H9 (cell line): ENCODE results near the gene ACP3. TPM values are rescaled to one million over a fixed set of nuclear protein-coding genes. Genes with fewer than 3 reads are reported as not detected.

ENCODE experiments used
- DNase-seq: peaks from one replicate; pipeline ENCODE4 v3.0.0-alpha.2; 2017
- H2AFZ ChIP-seq: one replicate; pipeline ENCODE4 v1.6.1; 2013; ENCODE audit warnings: mild to moderate bottlenecking, low read length, control low read depth, moderate library complexity
- H2AK5ac ChIP-seq: 2 replicates; pipeline ENCODE4 v1.6.1; 2013; ENCODE audit warnings: low read length, control low read depth, mixed read lengths; ENCODE audit not compliant: insufficient read length
- H2BK120ac ChIP-seq: one replicate; pipeline ENCODE4 v1.6.1; 2013; ENCODE audit warnings: low read depth, mild to moderate bottlenecking, low read length, control low read depth, inconsistent platforms; ENCODE audit not compliant: poor library complexity, severe bottlenecking
- H2BK12ac ChIP-seq: 2 replicates; pipeline ENCODE4 v1.6.1; 2013; ENCODE audit warnings: low read length, control low read depth, mixed read lengths, low read depth; ENCODE audit not compliant: insufficient read length
- H2BK15ac ChIP-seq: 2 replicates; pipeline ENCODE4 v1.6.1; 2013; ENCODE audit warnings: low read depth, low read length, control low read depth
- H2BK20ac ChIP-seq: one replicate; pipeline ENCODE4 v1.6.1; 2013; ENCODE audit warnings: low read depth, mild to moderate bottlenecking, low read length, control low read depth, inconsistent platforms; ENCODE audit not compliant: poor library complexity, severe bottlenecking
- H2BK5ac ChIP-seq: 2 replicates; pipeline ENCODE4 v1.6.1; 2013; ENCODE audit warnings: low read length, control low read depth, mixed read lengths; ENCODE audit not compliant: insufficient read length
- H3K14ac ChIP-seq: 2 replicates; pipeline ENCODE4 v1.6.1; 2013; ENCODE audit warnings: low read length, control low read depth; ENCODE audit not compliant: insufficient read depth
- H3K18ac ChIP-seq: 2 replicates; pipeline ENCODE4 v1.6.1; 2013; ENCODE audit warnings: low read depth, mild to moderate bottlenecking, mixed read lengths, low read length, control low read depth; ENCODE audit not compliant: insufficient read length
- H3K23ac ChIP-seq: 2 replicates; pipeline ENCODE4 v1.6.1; 2013; ENCODE audit warnings: low read length, control low read depth, mixed read lengths, low read depth; ENCODE audit not compliant: insufficient read length
- H3K23me2 ChIP-seq: 2 replicates; pipeline ENCODE4 v1.6.1; 2013; ENCODE audit warnings: low read depth, mild to moderate bottlenecking, mixed read lengths, low read length, control low read depth; ENCODE audit not compliant: insufficient read length, poor library complexity, severe bottlenecking
- H3K27ac ChIP-seq: 2 replicates; pipeline ENCODE4 v1.5.1; 2013; ENCODE audit warnings: low read length, control low read depth, mixed read lengths, low read depth; ENCODE audit not compliant: insufficient read length
- H3K27me3 ChIP-seq: 2 replicates; pipeline ENCODE4 v1.6.1; 2013; ENCODE audit warnings: low read length, control low read depth, inconsistent platforms; ENCODE audit not compliant: insufficient read depth
- H3K4ac ChIP-seq: 2 replicates; pipeline ENCODE4 v1.6.1; 2013; ENCODE audit warnings: low read depth, mild to moderate bottlenecking, control low read depth, inconsistent platforms, low read length, moderate library complexity
- H3K4me1 ChIP-seq: 2 replicates; pipeline ENCODE4 v1.6.1; 2013; ENCODE audit warnings: low read length, control low read depth, inconsistent platforms; ENCODE audit not compliant: insufficient read depth
- H3K4me2 ChIP-seq: 2 replicates; pipeline ENCODE4 v1.6.1; 2013; ENCODE audit warnings: low read length, control low read depth, mixed read lengths; ENCODE audit not compliant: insufficient read length, insufficient read depth
- H3K56ac ChIP-seq: 2 replicates; pipeline ENCODE4 v1.6.1; 2013; ENCODE audit warnings: low read depth, mild to moderate bottlenecking, mixed read lengths, low read length, control low read depth; ENCODE audit not compliant: insufficient read length
- H3K79me1 ChIP-seq: 2 replicates; pipeline ENCODE4 v1.6.1; 2013; ENCODE audit warnings: low read depth, mild to moderate bottlenecking, moderate library complexity, low read length, control low read depth, inconsistent platforms; ENCODE audit not compliant: insufficient read depth, poor library complexity, severe bottlenecking
- H3K79me2 ChIP-seq: 2 replicates; pipeline ENCODE4 v1.6.1; 2013; ENCODE audit warnings: low read length, control low read depth, inconsistent platforms; ENCODE audit not compliant: insufficient read depth
- H3K9ac ChIP-seq: 2 replicates; pipeline ENCODE4 v1.6.1; 2013; ENCODE audit warnings: low read length, control low read depth, mixed read lengths; ENCODE audit not compliant: insufficient read length; ENCODE audit errors: extremely low read depth
- H3K9me3 ChIP-seq: one replicate; pipeline ENCODE4 v1.6.1; 2013; ENCODE audit warnings: low read depth, low read length, inconsistent platforms; ENCODE audit not compliant: control insufficient read depth
- H3T11ph ChIP-seq: one replicate; pipeline ENCODE4 v1.6.1; 2013; ENCODE audit warnings: mild to moderate bottlenecking, low read length, control low read depth, inconsistent platforms
- H4K20me1 ChIP-seq: one replicate; pipeline ENCODE4 v1.6.1; 2013; ENCODE audit not compliant: control insufficient read depth, insufficient read length, insufficient read depth
- H4K5ac ChIP-seq: 2 replicates; pipeline ENCODE4 v1.6.1; 2013; ENCODE audit warnings: low read depth, mild to moderate bottlenecking, mixed read lengths, low read length, control low read depth; ENCODE audit not compliant: insufficient read length
- H4K8ac ChIP-seq: replicated peaks from 2 replicates; pipeline ENCODE4 v1.6.1; 2013; ENCODE audit warnings: low read length, control low read depth, mixed read lengths, low read depth; ENCODE audit not compliant: insufficient read length
- H4K91ac ChIP-seq: 2 replicates; pipeline ENCODE4 v1.6.1; 2013; ENCODE audit warnings: low read depth, mild to moderate bottlenecking, moderate library complexity, mixed read lengths, low read length, control low read depth; ENCODE audit not compliant: insufficient read length
- H3K27ac Mint-ChIP-seq, 3 experiments: 2 replicates in 2 of 3; 3 replicates in 1 of 3; pipeline ENCODE4 v1.8.0; 2020 to 2021; ENCODE audit warnings: mixed read lengths in 3 of 3, mild to moderate bottlenecking in 1 of 3, moderate library complexity in 1 of 3
- H3K27me3 Mint-ChIP-seq: 2 replicates; pipeline ENCODE4 v1.8.0; 2021; ENCODE audit warnings: low read depth, mild to moderate bottlenecking, moderate library complexity, mixed read lengths
- H3K36me3 Mint-ChIP-seq, 3 experiments: 2 replicates in 2 of 3; 3 replicates in 1 of 3; pipeline ENCODE4 v1.8.0; 2020 to 2021; ENCODE audit warnings: low read depth in 3 of 3, mixed read lengths in 3 of 3; ENCODE audit not compliant: insufficient read depth in 1 of 3
- H3K4me1 Mint-ChIP-seq, 2 experiments: 2 replicates each; pipeline ENCODE4 v1.8.0; 2020; ENCODE audit warnings: mixed read lengths in 2 of 2
- H3K4me3 Mint-ChIP-seq, 2 experiments: 2 replicates in 1 of 2; 3 replicates in 1 of 2; pipeline ENCODE4 v1.8.0; 2020 to 2021; ENCODE audit warnings: mild to moderate bottlenecking in 2 of 2, mixed read lengths in 2 of 2, moderate library complexity in 1 of 2
- H3K9me3 Mint-ChIP-seq, 2 experiments: 2 replicates in 1 of 2; 3 replicates in 1 of 2; pipeline ENCODE4 v1.8.0; 2020; ENCODE audit warnings: mild to moderate bottlenecking in 2 of 2, mixed read lengths in 2 of 2, moderate library complexity in 1 of 2
- WGBS: extraction: QIAGEN DNeasy Blood & Tissue Kit; methylation state at CpG from one replicate; pipeline ENCODE4 v1.1.7; 2013; ENCODE audit warnings: missing lambda C conversion rate, low lambda C conversion rate, mixed read lengths; ENCODE audit not compliant: insufficient read length; ENCODE audit errors: extremely low coverage; 5-methylcytosine and 5-hydroxymethylcytosine counted together
- total RNA-seq: library from RNA; stranded (reverse); gene quantifications from 2 replicates; pipeline ENCODE4 v1.2.1, GENCODE V29; 2021
- TF ChIP-seq, protein P1 (sequence below): fragments of 200-600 bp; sonication (generic); conservative IDR thresholded peaks from 3 replicates; pipeline ENCODE4 v1.8.0; 2021; ENCODE audit warnings: antibody characterized with exemption, mild to moderate bottlenecking

The ACP3 gene
- total RNA-seq, 1 experiment from 2014 or later: 0.17 TPM

DNA sequence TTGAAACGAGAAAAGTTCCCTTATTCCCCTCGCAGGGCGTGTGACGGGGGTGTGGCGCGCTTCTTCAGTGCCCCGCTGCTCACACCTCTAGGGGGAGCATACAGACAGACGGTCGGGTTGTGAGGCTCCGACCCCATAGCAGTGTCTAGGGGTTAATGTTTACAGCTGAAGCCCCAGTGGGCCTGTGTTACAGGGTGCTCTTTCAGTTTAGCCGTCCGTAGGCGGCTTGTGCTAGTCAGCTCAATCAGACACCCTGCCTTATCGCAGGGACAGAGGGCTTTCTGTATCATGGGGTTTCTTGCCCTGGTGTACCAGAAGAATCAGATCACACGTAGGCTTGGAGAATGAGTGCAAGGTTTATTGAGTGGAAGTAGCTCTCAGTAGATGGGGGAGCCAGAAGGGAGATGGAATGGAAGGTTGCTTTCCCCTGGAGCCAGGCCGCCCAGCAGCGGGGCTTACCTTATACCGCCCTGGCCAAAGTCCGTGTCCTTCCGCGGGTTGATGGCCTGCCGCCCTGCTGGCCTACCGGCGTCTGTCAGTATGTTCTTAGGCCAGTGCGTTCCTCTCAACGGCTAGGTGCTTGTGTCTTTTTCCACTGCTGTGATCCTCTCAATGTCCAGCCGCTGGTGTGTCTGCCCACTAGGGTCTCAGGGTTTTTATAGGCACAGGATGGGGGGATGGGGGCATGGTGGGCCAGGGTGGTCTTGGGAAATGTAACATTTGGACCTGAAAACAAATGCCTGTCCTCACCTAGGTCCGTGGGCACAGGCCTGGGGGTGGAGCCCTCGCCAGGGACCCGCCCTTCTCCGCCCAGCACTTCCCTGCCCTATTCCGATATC is 32.2 kb upstream of the ACP3 start:
- H3K4me1 ChIP-seq: peaks cover 14% of the 10 kb centered on the region; the same call in 1 of the 2 replicates
- H3K56ac ChIP-seq: no peak overlapping the region
- H3K27me3 ChIP-seq: no peaks in the 10 kb centered on the region
- no peak overlapping the region for H2BK120ac ChIP-seq
- H3K9ac ChIP-seq: no peak overlapping the region
- no peaks in the 10 kb centered on the region for H3K79me2 ChIP-seq
- peak overlapping the region; percentile 5 for H2AFZ ChIP-seq
- H3K4ac ChIP-seq: no peak overlapping the region
- Mint-ChIP-seq H3K27ac (peak overlapping the region; percentile 12 to 85 (median 73); a peak in 5 of 7 replicates), H3K27me3 (no peaks in the 10 kb centered on the region), H3K36me3 (peaks cover 6 to 14% (median 9%) of the 10 kb centered on the region in 3 experiments; a peak in 4 of 7 replicates), H3K9me3 (peaks cover 9 to 12% of the 10 kb centered on the region in 2 experiments), H3K4me3 (peak overlapping the region in 1 of 2 experiments; percentile 3; a peak in 1 of 5 replicates), H3K4me1 (peaks cover 37 to 38% of the 10 kb centered on the region in 2 experiments)
- H4K20me1 ChIP-seq: no peaks in the 10 kb centered on the region
- H4K8ac ChIP-seq: no peak overlapping the region
- no peak overlapping the region for H2AK5ac ChIP-seq
- WGBS: no CpG with 5 or more reads among the region's 32 CpGs
- no peaks in the 10 kb centered on the region for H3K79me1 ChIP-seq
- H3K9me3 ChIP-seq: no peaks in the 10 kb centered on the region
- H4K5ac ChIP-seq: no peak overlapping the region
- H4K91ac ChIP-seq: no peak overlapping the region
- peak; percentile 74 for DNase-seq
- H2BK5ac ChIP-seq: no peak overlapping the region
- H2BK12ac ChIP-seq: no peak overlapping the region
- no peak overlapping the region for H2BK15ac ChIP-seq
- peak overlapping the region; percentile 16; the same call in 1 of the 2 replicates for H3K14ac ChIP-seq
- H3K18ac ChIP-seq: no peak overlapping the region
- H2BK20ac ChIP-seq: no peak overlapping the region
- H3K23me2 ChIP-seq: no peaks in the 10 kb centered on the region
- no peak overlapping the region for H3K23ac ChIP-seq
- H3K4me2 ChIP-seq: peak overlapping the region; percentile 43
- TF ChIP-seq, protein P1, sequence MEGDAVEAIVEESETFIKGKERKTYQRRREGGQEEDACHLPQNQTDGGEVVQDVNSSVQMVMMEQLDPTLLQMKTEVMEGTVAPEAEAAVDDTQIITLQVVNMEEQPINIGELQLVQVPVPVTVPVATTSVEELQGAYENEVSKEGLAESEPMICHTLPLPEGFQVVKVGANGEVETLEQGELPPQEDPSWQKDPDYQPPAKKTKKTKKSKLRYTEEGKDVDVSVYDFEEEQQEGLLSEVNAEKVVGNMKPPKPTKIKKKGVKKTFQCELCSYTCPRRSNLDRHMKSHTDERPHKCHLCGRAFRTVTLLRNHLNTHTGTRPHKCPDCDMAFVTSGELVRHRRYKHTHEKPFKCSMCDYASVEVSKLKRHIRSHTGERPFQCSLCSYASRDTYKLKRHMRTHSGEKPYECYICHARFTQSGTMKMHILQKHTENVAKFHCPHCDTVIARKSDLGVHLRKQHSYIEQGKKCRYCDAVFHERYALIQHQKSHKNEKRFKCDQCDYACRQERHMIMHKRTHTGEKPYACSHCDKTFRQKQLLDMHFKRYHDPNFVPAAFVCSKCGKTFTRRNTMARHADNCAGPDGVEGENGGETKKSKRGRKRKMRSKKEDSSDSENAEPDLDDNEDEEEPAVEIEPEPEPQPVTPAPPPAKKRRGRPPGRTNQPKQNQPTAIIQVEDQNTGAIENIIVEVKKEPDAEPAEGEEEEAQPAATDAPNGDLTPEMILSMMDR: peak; percentile 63
- no peak overlapping the region for H3K27ac ChIP-seq
- H3T11ph ChIP-seq: no peak overlapping the region
